OCI-LY3 (cell line): Measurements from ENCODE around the gene IL1RL1.

ENCODE experiments used
- H2AFZ ChIP-seq: fragments of 200-600, 300-600 bp; shearing (Covaris generic); 2 replicates; pipeline ENCODE4 v1.6.0; 2014; ENCODE audit warnings: antibody characterized with exemption, low read depth, low read length
- H3K27ac ChIP-seq: fragments of 200-600, 300-600 bp; sonication (generic); 2 replicates; pipeline ENCODE4 v1.5.1; 2014; ENCODE audit warnings: mild to moderate bottlenecking, low read length, moderate library complexity, mixed read lengths
- H3K27me3 ChIP-seq: fragments of 200-600, 300-600 bp; sonication (generic); 2 replicates; pipeline ENCODE4 v1.6.1; 2014; ENCODE audit warnings: low read depth, low read length, mixed read lengths
- H3K36me3 ChIP-seq: fragments of 200-600, 300-600 bp; sonication (generic); replicated peaks from 2 replicates; pipeline ENCODE3; 2014; ENCODE audit warnings: low read depth, low read length, mixed read lengths
- H3K4me1 ChIP-seq: fragments of 300-600, 200-600 bp; sonication (generic); 2 replicates; pipeline ENCODE4 v1.6.1; 2014; ENCODE audit warnings: low read length, mixed read lengths
- H3K4me2 ChIP-seq: fragments of 200-600, 300-600 bp; sonication (generic); 2 replicates; pipeline ENCODE4 v1.6.1; 2014; ENCODE audit warnings: low read length, mixed read lengths
- H3K4me3 ChIP-seq: fragments of 300-600, 200-600 bp; sonication (generic); 2 replicates; pipeline ENCODE4 v1.5.1; 2014; ENCODE audit warnings: antibody characterized with exemption, mild to moderate bottlenecking, low read length, moderate library complexity
- H3K79me2 ChIP-seq: fragments of 300-600, 200-600 bp; shearing (Covaris generic); 2 replicates; pipeline ENCODE4 v1.6.1; 2014; ENCODE audit warnings: mild to moderate bottlenecking, low read length, mixed read lengths
- H3K9ac ChIP-seq: fragments of 300-600, 200-600 bp; shearing (Covaris generic); 2 replicates; pipeline ENCODE4 v1.6.0; 2014; ENCODE audit warnings: mild to moderate bottlenecking, low read length, moderate library complexity
- H3K9me3 ChIP-seq: fragments of 200-600, 300-600 bp; shearing (Covaris generic); 2 replicates; pipeline ENCODE4 v1.6.1; 2014; ENCODE audit warnings: low read length, mixed read lengths; ENCODE audit not compliant: insufficient read depth
- H4K20me1 ChIP-seq: fragments of 200-600, 300-600 bp; sonication (generic); 2 replicates; pipeline ENCODE4 v1.6.1; 2016; ENCODE audit warnings: low read length, mixed read lengths; ENCODE audit not compliant: insufficient read depth
- CTCF ChIP-seq: fragments of 200-600, 300-600 bp; sonication (generic); IDR thresholded peaks from 2 replicates; pipeline ENCODE4 v1.5.1; 2014; ENCODE audit warnings: antibody characterized with exemption, low read length, low read depth
- EZH2phosphoT487 ChIP-seq: fragments of 200-600 bp; shearing (Covaris generic); IDR thresholded peaks from 2 replicates; pipeline ENCODE4 v1.6.1; 2018; ENCODE audit warnings: antibody characterized with exemption, mixed run types, low read depth

The IL1RL1 gene

GRCh38 chr2:102366406-102367112, 55.2 kb downstream of the IL1RL1 start:
- H3K27me3 ChIP-seq, result no peaks in the 10 kb centered on the region
- TF ChIP-seq CTCF (no peak), EZH2phosphoT487 (no peak)
- H3K4me3 ChIP-seq, result no peak overlapping the region
- no peak overlapping the region for H3K27ac ChIP-seq
- H3K4me2 ChIP-seq, result peak overlapping the region; percentile 5; the same call in 1 of the 2 replicates
- H3K79me2 ChIP-seq, result no peaks in the 10 kb centered on the region
- no peaks in the 10 kb centered on the region for H4K20me1 ChIP-seq
- no peak overlapping the region for H3K9ac ChIP-seq
- H3K4me1 ChIP-seq, result peaks cover 16% of the 10 kb centered on the region
- H3K36me3 ChIP-seq, result peaks cover 59% of the 10 kb centered on the region
- no peak overlapping the region for H2AFZ ChIP-seq
- H3K9me3 ChIP-seq, result peaks cover 24% of the 10 kb centered on the region

- H3K4me1 ChIP-seq, result peaks cover 14% of the 10 kb centered on the region
Measured at GRCh38 chr2:102367331-102367971, 56.1 kb downstream of the IL1RL1 start.

GRCh38 chr2:102368461-102369109, 57.2 kb downstream of the IL1RL1 start:
- Histone ChIP-seq H3K9ac (no peak overlapping the region), H4K20me1 (no peaks in the 10 kb centered on the region), H3K4me1 (peaks cover 14% of the 10 kb centered on the region), H2AFZ (no peak overlapping the region), H3K79me2 (no peaks in the 10 kb centered on the region), H3K27ac (no peak overlapping the region), H3K9me3 (peaks cover 24% of the 10 kb centered on the region), H3K4me2 (no peak overlapping the region), H3K36me3 (peaks cover 50% of the 10 kb centered on the region), H3K4me3 (no peak overlapping the region), H3K27me3 (no peaks in the 10 kb centered on the region)
- no peak for TF ChIP-seq CTCF
- TF ChIP-seq EZH2phosphoT487, result no peak

More at GRCh38 chr2:102367331-102367971, 56.1 kb downstream of the IL1RL1 start:
- H4K20me1 ChIP-seq, result no peaks in the 10 kb centered on the region
- no peaks in the 10 kb centered on the region for H3K79me2 ChIP-seq
- H3K4me3 ChIP-seq, result no peak overlapping the region
- no peak overlapping the region for H2AFZ ChIP-seq
- H3K9ac ChIP-seq, result no peak overlapping the region
- H3K4me2 ChIP-seq, result peak overlapping the region; percentile 5; the same call in 1 of the 2 replicates
- H3K27me3 ChIP-seq, result no peaks in the 10 kb centered on the region
- H3K27ac ChIP-seq, result no peak overlapping the region
- TF ChIP-seq CTCF (no peak), EZH2phosphoT487 (no peak)
- H3K36me3 ChIP-seq, result peaks cover 58% of the 10 kb centered on the region
- H3K9me3 ChIP-seq, result peaks cover 24% of the 10 kb centered on the region

GRCh38 chr2:102369866-102370265, 58.5 kb downstream of the IL1RL1 start:
- peaks cover 14% of the 10 kb centered on the region for H3K4me1 ChIP-seq
- H3K9me3 ChIP-seq, result peaks cover 16% of the 10 kb centered on the region
- H3K79me2 ChIP-seq, result no peaks in the 10 kb centered on the region
- no peaks in the 10 kb centered on the region for H3K27me3 ChIP-seq
- H3K4me3 ChIP-seq, result no peak overlapping the region
- TF ChIP-seq EZH2phosphoT487 (no peak), CTCF (no peak)
- no peaks in the 10 kb centered on the region for H4K20me1 ChIP-seq
- no peak overlapping the region for H3K9ac ChIP-seq
- no peak overlapping the region for H3K27ac ChIP-seq
- no peak overlapping the region for H3K4me2 ChIP-seq
- H2AFZ ChIP-seq, result no peak overlapping the region
- peaks cover 40% of the 10 kb centered on the region for H3K36me3 ChIP-seq
